GM19099 (cell line): Measurements from ENCODE around the gene RGS17.

Experiments
- POLR2A ChIP-seq: IDR thresholded peaks from 3 replicates; pipeline ENCODE4 v1.6.1; 2011; ENCODE audit warnings: low read depth; ENCODE audit not compliant: insufficient read length; ENCODE audit errors: extremely low read depth

RGS17 gene

GRCh38 chr6:153131037-153131981, at the start of gene RGS17:
Gene RGS17, minus strand, starts transcription at chr6:153131282. Its CDS starts 87,264 bp downstream, at chr6:153044018.
- no peak for TF ChIP-seq POLR2A

- TF ChIP-seq POLR2A = no peak
Measured at GRCh38 chr6:153172815-153173214, 41.7 kb upstream of the RGS17 start.

GRCh38 chr6:153170511-153170910, 39.4 kb upstream of the RGS17 start:
- TF ChIP-seq POLR2A = no peak

- no peak for TF ChIP-seq POLR2A
Measured at GRCh38 chr6:153167907-153168306, 36.8 kb upstream of the RGS17 start.

GRCh38 chr6:153167061-153167891, 36.2 kb upstream of the RGS17 start:
- no peak for TF ChIP-seq POLR2A

GRCh38 chr6:153162646-153163045, 31.6 kb upstream of the RGS17 start:
- no peak for TF ChIP-seq POLR2A

GRCh38 chr6:153162172-153162571, 31.1 kb upstream of the RGS17 start:
- no peak for TF ChIP-seq POLR2A

- no peak for TF ChIP-seq POLR2A
Measured at GRCh38 chr6:153160221-153160620, 29.1 kb upstream of the RGS17 start.

- TF ChIP-seq POLR2A = no peak
Measured at GRCh38 chr6:153150752-153151440, 19.8 kb upstream of the RGS17 start.

- TF ChIP-seq POLR2A = no peak
Measured at GRCh38 chr6:153150371-153150751, 19.3 kb upstream of the RGS17 start.

GRCh38 chr6:153149891-153150290, 18.8 kb upstream of the RGS17 start:
- no peak for TF ChIP-seq POLR2A

- no peak for TF ChIP-seq POLR2A
Measured at GRCh38 chr6:153146413-153146812, 15.3 kb upstream of the RGS17 start.

- TF ChIP-seq POLR2A = no peak
Measured at GRCh38 chr6:153145591-153145990, 14.5 kb upstream of the RGS17 start.

- no peak for TF ChIP-seq POLR2A
Measured at GRCh38 chr6:153143200-153143599, 12.1 kb upstream of the RGS17 start.

- no peak for TF ChIP-seq POLR2A
Measured at GRCh38 chr6:153140299-153140698, 9.2 kb upstream of the RGS17 start.
